BLaER1 (cell line): ENCODE data around the gene DDX3X.
"Not testable (repeated sequence)": the region's sequence is repeated elsewhere in the genome, so short reads cannot be mapped to it uniquely, and the experiment has no call there.

Experiments used
- H3K27ac ChIP-seq: shearing (Covaris generic); formaldehyde crosslinking; 2 replicates; pipeline ENCODE4 v1.8.1; 2022
- H3K27me3 ChIP-seq: shearing (Covaris generic); formaldehyde crosslinking; 2 replicates; pipeline ENCODE4 v1.8.1; 2022
- H3K36me3 ChIP-seq: shearing (Covaris generic); formaldehyde crosslinking; 2 replicates; pipeline ENCODE4 v1.8.1; 2022
- H3K4me1 ChIP-seq: shearing (Covaris generic); formaldehyde crosslinking; 2 replicates; pipeline ENCODE4 v1.8.1; 2022
- H3K4me2 ChIP-seq: shearing (Covaris generic); formaldehyde crosslinking; 2 replicates; pipeline ENCODE4 v1.8.1; 2022
- H3K4me3 ChIP-seq: shearing (Covaris generic); formaldehyde crosslinking; 2 replicates; pipeline ENCODE4 v1.8.1; 2022
- H3K9ac ChIP-seq: shearing (Covaris generic); formaldehyde crosslinking; 2 replicates; pipeline ENCODE4 v1.8.1; 2022
- H3K9me3 ChIP-seq: shearing (Covaris generic); formaldehyde crosslinking; 2 replicates; pipeline ENCODE4 v1.8.1; 2022
- H4K20me1 ChIP-seq: shearing (Covaris generic); formaldehyde crosslinking; 2 replicates; pipeline ENCODE4 v1.8.1; 2022
- Cebpa-rat ChIP-seq: shearing (Covaris generic); IDR thresholded peaks from 2 replicates; pipeline ENCODE4 v1.8.1; 2022

The DDX3X gene

DNA sequence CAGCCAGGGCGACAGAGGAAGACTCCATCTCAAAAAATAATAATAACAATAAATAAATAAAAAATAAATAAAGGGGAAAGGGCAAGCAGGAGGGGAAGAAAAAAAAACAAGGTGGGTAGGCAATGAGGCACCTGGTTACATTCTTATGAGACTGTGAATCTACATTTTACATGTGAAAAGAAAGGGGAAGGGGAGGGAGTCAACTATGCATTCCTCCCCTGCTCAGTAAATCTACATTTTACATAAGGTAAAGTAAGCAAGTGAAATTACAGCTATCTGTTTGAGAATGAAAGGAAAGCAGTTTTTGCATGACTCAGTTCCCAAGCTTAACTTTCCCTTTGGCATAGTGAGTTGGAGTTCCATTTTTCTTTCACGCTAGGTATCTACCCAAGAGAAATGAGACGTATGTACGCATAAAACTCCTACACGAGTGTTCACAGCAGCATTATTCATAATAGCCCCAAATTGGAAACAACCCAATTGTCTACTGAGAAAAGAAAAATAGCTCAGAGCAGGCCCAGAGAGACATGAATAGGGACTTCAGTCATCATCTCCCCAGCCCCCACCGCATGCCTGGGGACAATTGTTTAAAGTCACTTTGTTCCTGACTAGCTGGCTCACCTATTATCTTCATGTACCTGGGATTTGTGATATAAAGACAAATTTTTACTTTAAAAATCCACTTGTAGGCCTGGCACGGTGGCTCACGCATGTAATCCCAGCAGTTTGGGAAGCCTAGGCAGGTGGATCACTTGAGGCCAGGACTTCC lies 52.4 kb downstream of the DDX3X start:
- H4K20me1 ChIP-seq, result no peaks in the 10 kb centered on the region
- H3K27me3 ChIP-seq, result no peaks in the 10 kb centered on the region
- no peak overlapping the region for H3K9ac ChIP-seq
- H3K4me2 ChIP-seq, result no peak overlapping the region
- H3K36me3 ChIP-seq, result no peaks in the 10 kb centered on the region
- H3K9me3 ChIP-seq, result no peaks in the 10 kb centered on the region
- no peak overlapping the region for H3K4me3 ChIP-seq
- no peak for TF ChIP-seq Cebpa-rat
- no peak overlapping the region for H3K27ac ChIP-seq
- H3K4me1 ChIP-seq, result 0 out of 2 replicates have a peak, but pooled peaks cover 6% of the 10 kb centered on the region

DNA sequence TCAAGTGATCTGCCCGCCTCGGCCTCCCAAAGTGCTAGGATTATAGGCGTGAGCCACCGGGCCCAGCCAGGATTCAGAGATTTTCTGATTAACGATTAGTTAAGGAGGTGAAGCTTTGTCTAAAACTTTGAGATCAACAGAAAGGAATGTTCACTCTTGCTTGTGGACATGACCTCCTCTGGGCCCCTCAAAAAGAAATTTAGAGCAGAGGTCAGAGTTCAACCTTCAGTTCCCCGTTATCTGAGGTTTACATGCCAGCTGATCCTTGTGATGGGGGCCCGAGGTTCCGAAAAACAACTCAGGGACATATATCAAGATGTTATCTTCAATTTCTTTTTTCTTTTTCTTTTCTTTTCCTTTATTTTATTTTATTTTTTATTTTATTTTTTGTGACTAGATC lies 54.6 kb downstream of the DDX3X start:
- H3K27ac ChIP-seq, result no peak overlapping the region
- no peak for TF ChIP-seq Cebpa-rat
- H3K4me1 ChIP-seq, result 0 out of 2 replicates have a peak, but pooled peaks cover 1% of the 10 kb centered on the region

DNA sequence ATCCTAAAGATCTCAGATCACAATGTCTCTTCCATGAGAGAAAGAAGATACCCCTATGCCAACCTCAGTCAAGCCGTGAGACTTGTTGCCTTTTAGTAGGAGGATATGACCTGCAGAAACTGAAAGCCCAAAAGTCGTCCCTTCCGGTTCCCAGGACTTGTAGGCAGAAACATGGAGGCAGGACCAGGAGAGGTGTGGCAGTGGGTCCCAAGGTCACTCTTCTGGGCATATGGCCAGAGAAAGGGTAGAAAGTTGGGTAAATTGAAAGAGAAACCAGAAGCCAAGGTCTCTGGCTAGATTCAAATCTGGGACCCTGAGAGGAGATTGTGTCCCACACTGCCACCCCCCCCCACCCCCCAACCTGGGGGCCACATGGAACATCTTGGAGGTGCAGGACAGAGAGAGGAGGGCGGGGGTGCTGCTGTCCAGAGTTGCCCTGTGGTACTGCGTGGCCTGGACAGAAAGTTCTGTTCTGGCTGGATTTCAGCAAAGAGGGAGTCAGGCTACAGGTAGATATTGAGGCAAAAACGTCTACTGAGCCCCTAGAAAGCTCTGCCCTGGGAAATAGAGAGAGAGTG lies 55.4 kb downstream of the DDX3X start:
- no peaks in the 10 kb centered on the region for H3K9me3 ChIP-seq
- H3K36me3 ChIP-seq, result no peaks in the 10 kb centered on the region
- no peak overlapping the region for H3K4me3 ChIP-seq
- H3K27ac ChIP-seq, result no peak overlapping the region
- no peaks in the 10 kb centered on the region for H3K4me1 ChIP-seq
- H3K9ac ChIP-seq, result no peak overlapping the region
- no peak for TF ChIP-seq Cebpa-rat
- no peaks in the 10 kb centered on the region for H3K27me3 ChIP-seq
- no peak overlapping the region for H3K4me2 ChIP-seq
- H4K20me1 ChIP-seq, result no peaks in the 10 kb centered on the region

More for the DNA sequence above, 54.6 kb downstream of the DDX3X start:
- Histone ChIP-seq H4K20me1 (no peaks in the 10 kb centered on the region), H3K4me2 (no peak overlapping the region), H3K9ac (no peak overlapping the region), H3K36me3 (no peaks in the 10 kb centered on the region), H3K9me3 (no peaks in the 10 kb centered on the region), H3K4me3 (no peak overlapping the region), H3K27me3 (no peaks in the 10 kb centered on the region)

DNA sequence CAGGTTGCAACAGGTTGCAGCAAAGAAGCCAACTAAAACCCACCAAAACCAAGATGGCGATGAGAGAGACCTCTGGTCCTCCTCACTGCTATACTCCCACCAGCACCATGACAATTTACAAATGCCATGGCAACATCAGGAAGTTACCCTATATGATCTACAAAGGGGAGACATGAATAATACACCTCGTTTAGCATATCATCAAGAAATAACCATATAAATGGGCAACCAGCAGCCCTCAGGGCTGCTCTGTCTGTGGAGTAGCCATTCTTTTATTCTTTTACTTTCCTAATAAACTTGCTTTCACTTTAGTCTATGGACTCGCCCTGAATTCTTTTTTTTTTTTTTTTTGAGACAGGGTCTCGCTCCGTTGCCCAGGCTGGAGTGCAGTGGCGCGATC lies 56.6 kb downstream of the DDX3X start:
- not testable (repeated sequence) for H4K20me1 ChIP-seq, H3K27ac ChIP-seq, H3K9me3 ChIP-seq, H3K9ac ChIP-seq, H3K27me3 ChIP-seq, H3K4me2 ChIP-seq, H3K4me1 ChIP-seq, H3K36me3 ChIP-seq, H3K4me3 ChIP-seq

DNA sequence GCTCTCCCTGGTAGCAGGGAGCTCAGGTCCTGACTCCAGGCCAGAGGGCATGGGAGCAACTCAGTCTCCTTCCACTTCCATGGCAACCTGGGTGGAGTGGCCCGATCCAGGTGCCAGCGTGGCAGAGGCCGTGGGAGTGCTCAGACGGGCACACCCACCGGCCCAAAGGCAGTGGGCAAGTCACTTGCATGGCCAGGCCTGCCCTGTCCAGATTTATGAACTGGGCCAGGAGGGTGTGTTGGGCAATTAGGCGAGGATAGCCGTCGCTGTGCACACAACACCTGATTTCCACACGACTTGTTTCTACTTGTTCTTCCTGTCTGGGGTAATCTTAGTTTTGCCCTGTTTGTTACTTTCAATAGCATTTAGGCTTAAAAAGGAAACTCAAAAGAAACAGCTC lies 57.6 kb downstream of the DDX3X start:
- no peaks in the 10 kb centered on the region for H3K9me3 ChIP-seq
- H4K20me1 ChIP-seq, result no peaks in the 10 kb centered on the region
- H3K4me2 ChIP-seq, result no peak overlapping the region
- no peak for TF ChIP-seq Cebpa-rat
- no peak overlapping the region for H3K27ac ChIP-seq
- no peaks in the 10 kb centered on the region for H3K27me3 ChIP-seq
- no peaks in the 10 kb centered on the region for H3K4me1 ChIP-seq
- H3K36me3 ChIP-seq, result no peaks in the 10 kb centered on the region
- no peak overlapping the region for H3K9ac ChIP-seq
- H3K4me3 ChIP-seq, result no peak overlapping the region

DNA sequence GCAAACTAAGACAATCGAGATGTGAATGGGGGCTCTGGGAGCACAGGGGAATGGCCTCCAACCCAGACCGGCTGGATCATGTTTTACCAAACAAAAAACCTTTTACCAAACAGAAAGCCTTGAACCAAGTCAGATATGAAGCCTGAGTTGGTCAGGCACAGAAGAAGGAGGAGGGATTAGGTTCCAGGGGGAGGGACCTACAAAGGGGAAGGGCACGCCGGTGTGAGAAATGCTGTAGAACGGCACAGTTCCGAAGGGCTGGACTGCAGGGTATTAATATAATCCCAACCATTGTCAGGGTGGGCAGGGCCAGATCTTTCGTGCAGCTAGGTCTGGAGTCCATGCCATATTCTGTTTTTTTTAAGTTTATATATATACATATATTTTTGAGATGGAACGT lies 60.3 kb downstream of the DDX3X start:
- no peaks in the 10 kb centered on the region for H3K36me3 ChIP-seq
- no peak for TF ChIP-seq Cebpa-rat
- no peaks in the 10 kb centered on the region for H4K20me1 ChIP-seq
- H3K4me3 ChIP-seq, result no peak overlapping the region
- no peak overlapping the region for H3K9ac ChIP-seq
- no peaks in the 10 kb centered on the region for H3K4me1 ChIP-seq
- H3K9me3 ChIP-seq, result no peaks in the 10 kb centered on the region
- no peaks in the 10 kb centered on the region for H3K27me3 ChIP-seq
- H3K4me2 ChIP-seq, result no peak overlapping the region
- no peak overlapping the region for H3K27ac ChIP-seq

DNA sequence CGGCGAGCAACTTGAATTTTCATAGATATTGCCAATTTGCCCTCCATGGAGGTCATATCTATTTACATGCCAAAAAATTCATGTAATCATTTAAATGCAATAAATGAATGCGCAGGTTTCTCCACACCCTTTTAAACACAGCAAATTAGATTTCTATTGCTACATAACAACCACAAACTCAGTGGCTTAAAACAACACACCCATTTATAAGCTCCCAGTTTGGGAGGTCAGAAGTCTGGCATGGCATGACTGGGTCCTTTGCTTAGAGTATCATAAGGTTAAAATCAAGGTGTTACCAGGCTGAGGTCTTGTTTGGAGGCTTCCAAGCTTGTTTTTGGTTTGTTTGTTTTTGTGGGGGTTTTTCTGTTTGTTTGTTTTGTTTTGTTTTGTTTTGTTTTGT lies 63.3 kb downstream of the DDX3X start:
- Histone ChIP-seq H3K36me3 (no peaks in the 10 kb centered on the region), H3K4me3 (no peak overlapping the region), H4K20me1 (no peaks in the 10 kb centered on the region), H3K4me2 (no peak overlapping the region), H3K9ac (no peak overlapping the region), H3K27me3 (no peaks in the 10 kb centered on the region), H3K4me1 (no peaks in the 10 kb centered on the region), H3K9me3 (no peaks in the 10 kb centered on the region), H3K27ac (no peak overlapping the region)
- TF ChIP-seq Cebpa-rat, result no peak

DNA sequence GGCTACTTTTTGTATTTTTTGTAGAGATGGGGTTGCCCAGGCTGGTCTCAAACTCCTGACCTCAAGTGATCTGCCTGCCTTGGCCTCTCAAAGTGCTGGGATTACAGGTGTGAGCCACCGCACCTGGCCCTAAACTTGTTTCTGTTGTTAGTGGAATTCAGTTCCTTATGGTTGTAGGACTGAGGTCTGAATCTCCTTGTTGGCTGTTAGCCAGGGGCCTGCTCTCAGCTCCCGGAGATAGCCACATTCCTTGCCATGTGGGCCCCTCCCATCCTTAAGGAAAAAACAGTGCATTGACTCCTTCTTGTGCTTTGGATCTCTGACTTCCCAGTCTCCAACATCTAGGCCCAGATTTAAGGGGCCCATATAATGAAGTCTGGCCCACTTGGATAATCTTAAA lies 63.8 kb downstream of the DDX3X start:
- Histone ChIP-seq H3K4me3 (no peak overlapping the region), H3K4me1 (no peaks in the 10 kb centered on the region), H4K20me1 (no peaks in the 10 kb centered on the region), H3K27me3 (no peaks in the 10 kb centered on the region), H3K36me3 (no peaks in the 10 kb centered on the region), H3K4me2 (no peak overlapping the region), H3K9me3 (no peaks in the 10 kb centered on the region), H3K27ac (no peak overlapping the region), H3K9ac (no peak overlapping the region)
- TF ChIP-seq Cebpa-rat, result no peak

DNA sequence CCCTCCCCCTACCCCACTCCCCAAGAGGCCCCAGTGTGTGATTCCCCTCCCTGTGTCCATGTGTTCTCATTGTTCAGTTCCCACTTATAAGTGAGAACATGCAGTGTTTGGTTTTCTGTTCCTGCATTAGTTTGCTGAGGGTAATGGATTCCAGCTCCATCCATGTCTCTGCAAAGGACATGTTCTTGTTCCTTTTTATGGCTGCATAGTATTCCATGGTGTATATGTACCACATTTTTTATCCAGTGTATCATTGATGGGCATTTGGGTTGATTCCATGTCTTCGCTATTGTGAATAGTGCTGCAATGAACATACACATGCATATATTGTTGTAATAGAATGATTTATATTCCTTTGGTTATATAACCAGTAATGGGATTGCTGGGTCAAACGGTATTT lies 68.6 kb downstream of the DDX3X start:
- H3K27ac ChIP-seq, H4K20me1 ChIP-seq, H3K36me3 ChIP-seq, H3K4me1 ChIP-seq, H3K9ac ChIP-seq, H3K9me3 ChIP-seq, H3K27me3 ChIP-seq, H3K4me3 ChIP-seq, H3K4me2 ChIP-seq: not testable (repeated sequence)

DNA sequence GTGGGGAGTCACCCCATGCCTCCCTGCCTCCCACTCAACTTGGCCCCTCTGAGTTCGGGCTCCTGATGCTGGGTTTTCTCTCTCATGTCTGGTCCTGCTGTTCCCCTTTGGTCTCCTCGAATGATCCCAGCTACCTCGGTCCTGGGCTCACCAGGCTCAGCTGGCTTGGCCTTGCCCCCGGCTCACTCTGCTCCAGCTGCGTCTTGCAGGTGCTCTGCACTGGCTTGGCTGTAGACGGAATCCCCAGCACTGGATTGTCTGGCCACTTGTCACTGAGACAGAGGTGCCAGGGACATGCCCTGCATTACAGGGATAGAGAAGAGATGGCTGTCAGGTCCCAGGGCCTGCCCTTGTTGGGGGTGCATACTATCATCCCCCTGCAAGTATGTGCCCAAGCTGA lies 71.6 kb downstream of the DDX3X start:
- H3K9ac ChIP-seq, result no peak overlapping the region
- TF ChIP-seq Cebpa-rat, result no peak
- no peak overlapping the region for H3K27ac ChIP-seq
- no peak overlapping the region for H3K4me2 ChIP-seq
- no peaks in the 10 kb centered on the region for H3K9me3 ChIP-seq
- no peak overlapping the region for H3K4me3 ChIP-seq
- H3K27me3 ChIP-seq, result peaks cover 8% of the 10 kb centered on the region; the same call in 1 of the 2 replicates
- no peaks in the 10 kb centered on the region for H3K36me3 ChIP-seq
- no peaks in the 10 kb centered on the region for H4K20me1 ChIP-seq
- H3K4me1 ChIP-seq, result peaks cover 6% of the 10 kb centered on the region; the same call in 1 of the 2 replicates
